HG03469 (cell line): Measurements from ENCODE around the gene SIRPG.
"Not testable (repeated sequence)": the region's sequence is repeated elsewhere in the genome, so short reads cannot be mapped to it uniquely, and the experiment has no call there.

ENCODE experiments used
- ATAC-seq: cut with Tn5 transposase; IDR thresholded peaks from one replicate; pipeline ENCODE4 v1.9.1; 2021; ENCODE audit warnings: mild to moderate bottlenecking, moderate library complexity, moderate number of reproducible peaks; ENCODE audit not compliant: unreplicated experiment

The SIRPG gene

DNA sequence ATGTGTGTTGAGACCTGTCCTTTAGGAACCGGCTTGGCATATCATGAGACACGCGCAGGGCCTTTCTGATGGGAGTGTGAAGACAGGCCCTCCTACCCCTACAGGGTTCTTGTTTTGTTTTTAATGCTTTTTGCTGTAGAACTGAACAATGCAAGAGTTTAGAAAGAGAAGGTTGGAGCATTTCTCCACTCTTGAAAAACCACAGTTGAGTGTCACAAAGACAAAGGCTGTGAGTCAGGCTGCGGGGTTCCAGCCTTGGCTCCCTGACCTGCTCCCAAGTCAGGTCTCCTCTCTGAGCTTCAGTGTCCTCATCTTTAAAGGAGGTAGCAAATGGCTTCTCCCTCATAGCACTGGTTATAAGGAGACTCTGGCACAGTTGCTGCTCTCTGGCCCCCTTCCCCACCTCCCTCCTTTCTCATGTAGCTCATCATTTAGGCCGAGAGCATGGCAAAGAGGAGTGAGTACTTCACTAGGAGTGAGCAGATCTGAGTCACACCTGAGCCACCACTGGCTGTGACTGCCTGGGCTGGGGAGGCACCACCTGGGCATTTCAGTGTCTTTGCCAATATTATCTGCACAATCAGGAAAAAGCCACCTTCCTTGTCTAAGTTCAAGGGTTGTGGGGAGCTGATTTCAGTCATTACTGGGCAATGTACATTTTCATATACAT, 48.8 kb downstream of the SIRPG start:
- ATAC-seq, result not testable (repeated sequence)

DNA sequence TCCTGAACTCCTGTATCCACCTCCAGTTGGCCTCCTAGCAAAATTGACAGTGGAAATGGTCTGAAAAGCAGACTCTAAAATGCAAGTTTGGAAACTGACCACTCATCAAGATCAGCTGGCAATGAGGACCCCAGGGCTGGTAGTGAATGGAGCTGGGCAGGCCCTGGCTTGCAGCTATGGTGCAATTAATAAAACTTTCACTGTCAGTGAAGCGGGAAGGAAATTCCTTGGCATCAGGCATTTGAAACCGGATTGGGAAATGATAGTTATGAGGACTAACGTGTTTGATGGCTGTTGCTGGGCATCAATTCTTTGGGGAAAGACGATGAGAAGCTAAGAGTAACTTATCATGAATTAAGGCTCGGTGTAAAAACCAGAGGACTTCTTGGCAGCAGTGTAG, 56.8 kb downstream of the SIRPG start:
- no peak for ATAC-seq

DNA sequence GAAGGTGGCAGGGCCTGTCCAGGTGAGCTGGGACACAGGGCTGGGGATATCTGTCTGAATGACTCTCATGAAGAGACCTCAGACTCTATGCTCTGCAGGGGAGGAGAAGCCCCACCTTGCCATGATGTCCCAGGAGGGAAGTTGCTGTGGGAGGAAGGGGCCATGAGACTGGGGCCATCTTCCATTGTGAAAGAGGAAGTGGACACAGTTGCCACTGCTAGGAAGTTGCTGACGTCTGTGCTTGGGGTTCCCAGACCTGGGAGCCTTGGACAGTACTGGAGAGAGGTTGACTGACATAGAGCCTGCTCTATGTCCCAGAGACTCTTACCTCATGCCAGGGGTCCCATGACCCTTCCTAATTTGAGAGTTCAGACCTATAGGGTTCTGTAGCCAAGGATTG, 62.2 kb downstream of the SIRPG start:
- no peak for ATAC-seq

DNA sequence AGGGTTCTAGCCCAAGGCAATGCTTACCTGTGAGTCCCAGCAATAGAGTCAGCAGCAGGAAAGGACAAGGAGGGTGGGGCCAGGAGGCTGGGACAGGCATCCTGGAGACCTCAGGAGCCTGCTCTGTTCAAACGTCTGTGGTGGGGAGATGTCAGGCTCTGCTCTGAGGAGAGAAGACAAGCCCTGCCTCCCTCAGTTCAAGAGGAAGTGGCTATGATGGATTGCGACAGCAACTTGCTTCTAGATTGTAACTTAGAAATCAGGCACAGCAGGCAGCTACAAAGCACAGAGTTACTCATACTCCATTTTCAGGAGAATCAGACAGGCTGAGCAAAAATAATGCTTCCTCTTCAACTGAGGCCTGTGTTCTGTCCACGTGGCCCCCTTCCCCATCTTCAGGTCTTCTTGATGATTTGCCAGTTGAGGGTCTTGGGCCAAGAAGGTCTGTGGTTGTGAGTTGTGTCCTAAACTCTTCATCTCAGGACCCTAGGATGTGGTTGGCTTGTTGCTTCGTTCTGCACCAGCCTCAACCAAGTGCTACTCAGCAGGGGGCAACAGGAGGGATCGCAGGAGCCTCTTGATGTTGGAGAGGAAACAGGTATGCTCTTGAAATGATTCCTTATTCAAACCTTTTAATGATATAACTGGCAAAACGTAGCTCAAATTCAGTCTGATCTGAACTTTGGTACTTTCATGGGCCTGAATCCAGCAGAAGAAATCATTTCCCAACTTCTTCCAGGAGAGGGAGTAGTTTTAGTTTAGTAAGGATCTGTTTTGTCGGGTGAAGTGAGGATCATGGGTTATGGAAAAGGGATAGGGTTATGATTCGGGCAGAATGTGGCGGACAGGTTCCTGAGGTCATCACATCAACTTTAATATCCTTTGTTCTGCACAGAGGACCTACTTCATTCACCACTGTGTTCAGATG, 68.8 kb downstream of the SIRPG start:
- no peak for ATAC-seq

DNA sequence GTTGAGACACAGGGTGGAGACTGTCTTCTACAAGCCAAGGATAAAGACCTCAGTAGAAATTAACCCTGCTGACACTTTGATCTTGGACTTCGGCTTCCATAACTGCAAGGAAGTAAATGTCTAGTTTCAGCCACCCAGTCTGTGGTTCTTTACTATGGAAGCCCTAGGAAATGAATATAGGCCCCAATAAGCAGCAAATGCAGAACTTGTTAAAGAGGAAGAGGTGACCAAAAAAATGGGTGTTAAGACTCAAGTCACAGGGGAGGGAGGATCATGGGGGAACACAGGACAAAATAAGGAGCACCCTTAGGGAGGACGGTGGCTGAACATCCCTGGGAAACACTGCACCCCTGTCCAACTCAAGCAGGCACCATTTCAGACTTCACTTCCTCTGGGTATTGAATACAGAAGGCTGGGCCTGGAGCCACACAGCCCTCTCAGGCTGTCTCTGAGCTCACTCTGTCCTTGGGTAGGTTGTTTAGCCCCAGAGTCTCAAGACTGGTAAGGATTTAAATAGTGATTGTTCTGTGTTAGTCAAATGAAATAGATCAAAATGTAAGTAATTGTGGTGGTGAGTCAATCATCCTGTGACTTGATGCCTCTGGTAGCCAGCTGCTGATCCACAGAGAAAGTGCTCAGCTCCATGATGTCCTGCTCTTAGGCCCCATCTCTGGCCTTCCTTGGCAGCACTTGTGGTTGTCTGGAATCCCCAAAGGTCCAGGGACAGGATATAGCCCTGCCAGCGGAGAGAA, 69.6 kb downstream of the SIRPG start:
- no peak for ATAC-seq

DNA sequence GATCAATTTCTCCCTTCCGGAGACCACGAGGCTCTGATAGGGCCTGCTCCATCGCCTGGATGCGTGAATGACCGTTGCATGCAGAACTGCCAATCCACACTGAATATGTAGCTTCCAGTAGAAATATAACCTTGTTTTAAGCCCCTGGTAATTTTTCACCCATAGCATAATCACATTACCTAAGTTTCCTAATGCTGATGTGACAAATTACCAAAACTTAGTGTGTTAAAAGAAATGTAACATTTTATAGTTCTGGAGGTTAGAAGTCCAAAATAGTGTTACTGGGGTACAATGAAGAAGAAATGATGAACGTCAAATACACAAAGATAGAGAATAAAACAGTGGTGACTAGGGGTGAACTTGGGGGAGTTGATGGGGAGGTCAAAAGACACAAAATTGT, 78.1 kb downstream of the SIRPG start:
- no peak for ATAC-seq
